Motor neuron (in vitro differentiated cells): ENCODE results near the gene PTPRCAP. TPM values are rescaled to one million over a fixed set of nuclear protein-coding genes. Genes with fewer than 3 reads are reported as not detected.

Source experiments
- ATAC-seq, 8 experiments: fragments of 200-7000 bp; cut with Tn5 transposase; replicated peaks in 6 of 8; 2 replicates each; pipeline ENCODE4 v1.8.0; 2021; ENCODE audit warnings: mild to moderate bottlenecking in 8 of 8, moderate library complexity in 8 of 8
- H3K27ac ChIP-seq, 2 donors: fragments of 250-450 bp; sonication (Bioruptor Pico); 2 replicates each; pipeline ENCODE4 v1.9.0; 2021; ENCODE audit warnings: antibody characterized with exemption in 2 of 2, mild to moderate bottlenecking in 2 of 2, moderate library complexity in 1 of 2
- H3K4me1 ChIP-seq, 2 donors: fragments of 250-450 bp; sonication (Bioruptor Pico); replicated peaks in 1 of 2; 2 replicates each; pipeline ENCODE4 v1.6.1; 2021; ENCODE audit warnings: antibody characterized with exemption in 2 of 2, mild to moderate bottlenecking in 2 of 2, moderate library complexity in 1 of 2
- H3K4me3 ChIP-seq, 5 donors: fragments of 250-450 bp; sonication (Bioruptor Pico); 2 replicates each; pipeline ENCODE4 v1.9.0; 2021; ENCODE audit warnings: antibody characterized with exemption in 5 of 5, mild to moderate bottlenecking in 5 of 5, moderate library complexity in 4 of 5
- WGBS, 10 experiments: fragments of 450-650 bp; shearing (Covaris generic); methylation state at CpG; one replicate each; pipeline ENCODE4 v1.0.0; 2022; 5-methylcytosine and 5-hydroxymethylcytosine counted together
- in situ Hi-C, 9 experiments: fragments of 400-800 bp; cut with MboI; loops; one replicate each; pipeline ENCODE4 v1.15.0; 2021; ENCODE audit warnings: low sequenced_read_pairs in 9 of 9, low pct_unique_long_range_greater_than_20kb in 2 of 9; ENCODE audit not compliant: unreplicated experiment in 9 of 9
- total RNA-seq, 8 experiments: library from RNA; unstranded; fragments of 300-600 nt; gene quantifications; 2 replicates each; pipeline versions ENCODE4 v1.2.3 to v1.2.4, GENCODE V29; 2022

Gene PTPRCAP
- total RNA-seq, 8 experiments from 2014 or later = 0.17 to 0.22 TPM; not detected in 6

DNA sequence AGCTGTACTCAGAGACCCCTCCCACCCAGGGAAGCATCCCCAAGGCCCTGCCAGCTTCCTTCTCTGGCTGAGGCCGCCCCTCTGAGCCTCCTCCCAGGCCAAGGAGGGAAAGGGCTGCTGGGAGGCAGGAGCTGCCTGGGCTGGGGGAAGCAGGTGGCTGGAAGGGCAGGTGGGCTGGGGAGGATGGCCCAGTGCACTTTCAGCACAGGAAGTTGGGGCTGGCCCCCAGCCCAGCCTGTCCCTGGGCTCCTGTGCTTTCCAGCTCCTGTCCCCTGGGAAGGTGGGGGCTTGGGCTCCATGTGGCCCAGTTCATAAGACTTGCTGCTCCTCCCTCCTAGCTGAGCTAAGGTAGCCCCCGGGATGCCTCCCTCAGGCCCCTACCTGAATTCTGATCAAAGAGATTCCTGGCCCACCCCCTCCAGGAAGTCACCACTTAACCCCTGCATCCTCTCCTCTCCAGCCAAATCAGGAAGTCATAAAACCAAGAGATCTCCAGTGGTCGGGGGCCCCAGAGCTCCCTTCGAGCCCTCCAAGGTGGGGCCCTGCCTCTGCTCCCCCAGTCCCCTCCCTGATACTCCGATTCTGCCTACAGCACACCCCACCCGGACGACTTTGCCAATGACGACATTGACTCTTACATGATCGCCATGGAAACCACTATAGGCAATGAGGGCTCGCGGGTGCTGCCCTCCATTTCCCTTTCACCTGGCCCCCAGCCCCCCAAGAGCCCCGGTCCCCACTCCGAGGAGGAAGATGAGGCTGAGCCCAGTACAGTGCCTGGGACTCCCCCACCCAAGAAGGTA, 40.7 kb downstream of the PTPRCAP start:
- in situ Hi-C loops = loop anchor here in 1 of 9 experiments (25.0 kb wide), 1 partner anchor 91 kb away; the partner anchor contains the start of gene AIP
- H3K27ac ChIP-seq = no peak overlapping the region
- no peak overlapping the region for H3K4me3 ChIP-seq
- ATAC-seq = no peak
- H3K4me1 ChIP-seq = peaks cover 6 to 11% of the 10 kb centered on the region in 2 donors
- 60 to 63% methylated on average over 1 of the region's 13 CpGs; no CpG with 5 or more reads in 8 of the 10 experiments for WGBS, 10 experiments

DNA sequence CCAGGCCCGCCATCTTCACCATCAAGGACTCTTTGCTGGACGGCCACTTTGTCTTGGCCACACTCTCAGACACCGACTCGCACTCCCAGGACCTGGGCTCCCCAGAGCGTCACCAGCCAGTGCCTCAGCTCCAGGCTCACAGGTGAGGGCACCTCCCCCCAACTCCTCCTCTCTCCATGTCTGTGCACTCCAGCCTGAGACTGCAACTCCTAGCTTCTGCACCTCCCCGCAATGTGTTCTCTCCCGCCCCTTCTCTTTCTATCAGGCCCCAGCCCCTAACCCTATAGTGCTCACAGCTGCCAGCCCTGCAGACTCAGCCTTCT, 41.3 kb downstream of the PTPRCAP start:
- in situ Hi-C loops = loop anchor here in 1 of 9 experiments (25.0 kb wide), 1 partner anchor 91 kb away; the partner anchor contains the start of gene AIP
- Histone ChIP-seq H3K4me1 (peaks cover 6 to 11% of the 10 kb centered on the region in 2 donors), H3K27ac (no peak overlapping the region), H3K4me3 (no peak overlapping the region)
- no peak for ATAC-seq
- WGBS, 10 experiments = 80 to 100% (median 83%) methylated on average over 1 to 3 of the region's 7 CpGs; no CpG with 5 or more reads in 7 of the 10 experiments

GRCh38 chr11:67395555-67396258, 41.8 kb downstream of the PTPRCAP start:
- H3K4me3 ChIP-seq = no peak overlapping the region
- peak in 1 of 8 experiments; percentile 9 for ATAC-seq
- H3K4me1 ChIP-seq = peaks cover 10 to 14% of the 10 kb centered on the region in 2 donors
- 77 to 100% (median 95%) methylated on average over 2 to 4 of the region's 19 CpGs; no CpG with 5 or more reads in 5 of the 10 experiments for WGBS, 10 experiments
- in situ Hi-C loops = loop anchor here in 1 of 9 experiments (25.0 kb wide), 1 partner anchor 92 kb away; the partner anchor contains the start of gene AIP
- H3K27ac ChIP-seq = no peak overlapping the region

DNA sequence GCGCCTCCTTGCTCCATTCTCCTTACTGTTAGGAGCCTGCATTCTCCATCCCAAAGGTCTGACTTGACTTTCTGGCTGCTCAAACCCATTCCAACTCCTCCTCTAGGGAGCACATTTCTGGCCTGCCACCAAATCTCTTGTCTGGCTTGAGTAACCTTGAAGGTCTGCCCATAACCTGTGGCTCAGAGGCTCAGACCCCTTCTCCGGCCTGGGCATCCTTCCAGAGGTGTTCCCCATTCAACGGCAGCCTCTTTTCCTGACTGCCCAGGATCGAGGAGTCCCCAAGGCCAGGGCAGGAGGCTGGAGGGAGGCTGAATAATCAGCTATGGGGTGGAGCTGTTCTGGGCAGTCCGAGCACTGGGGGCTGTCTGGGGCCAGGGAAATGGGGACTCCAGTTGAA, 43.5 kb downstream of the PTPRCAP start:
- H3K27ac ChIP-seq = no peak overlapping the region
- peaks cover 6 to 10% of the 10 kb centered on the region in 2 donors for H3K4me1 ChIP-seq
- no peak for ATAC-seq
- WGBS, 10 experiments = 80 to 100% (median 100%) methylated on average over 1 to 2 of the region's 5 CpGs; no CpG with 5 or more reads in 5 of the 10 experiments
- no peak overlapping the region for H3K4me3 ChIP-seq
- in situ Hi-C loops = loop anchor here in 1 of 9 experiments (25.0 kb wide), 1 partner anchor 93 kb away; the partner anchor contains the start of gene AIP

DNA sequence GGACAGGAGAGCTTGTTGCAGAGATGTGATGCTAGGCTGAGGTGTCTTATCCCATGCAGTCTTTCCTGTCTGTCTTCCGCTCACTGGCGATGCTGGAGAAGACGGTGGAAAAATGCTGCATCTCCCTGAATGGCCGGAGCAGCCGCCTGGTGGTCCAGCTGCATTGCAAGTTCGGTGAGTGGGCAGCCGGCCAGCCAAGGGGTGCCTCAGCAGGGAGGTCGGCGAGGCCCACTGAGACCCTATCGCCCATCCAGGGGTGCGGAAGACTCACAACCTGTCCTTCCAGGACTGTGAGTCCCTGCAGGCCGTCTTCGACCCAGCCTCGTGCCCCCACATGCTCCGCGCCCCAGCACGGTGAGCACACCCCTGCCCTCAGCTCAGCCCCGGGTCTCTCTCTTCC, 44.0 kb downstream of the PTPRCAP start:
- H3K4me3 ChIP-seq = no peak overlapping the region

GRCh38 chr11:67392183-67392715, 45.2 kb downstream of the PTPRCAP start:
- Histone ChIP-seq H3K27ac (no peak overlapping the region), H3K4me3 (peak overlapping the region; percentile 57 to 79 (median 59)), H3K4me1 (peaks cover 6 to 10% of the 10 kb centered on the region in 2 donors)
- ATAC-seq = peak; percentile 2 to 22 (median 8)
- WGBS, 10 experiments = 0 to 50% (median 27%) methylated on average over 1 to 6 of the region's 31 CpGs; no CpG with 5 or more reads in 3 of the 10 experiments
- in situ Hi-C loops = loop anchor here in 1 of 9 experiments (25.0 kb wide), 1 partner anchor 95 kb away; the partner anchor contains the start of gene AIP

More for the DNA sequence above, 44.0 kb downstream of the PTPRCAP start:
- ATAC-seq = no peak
- in situ Hi-C loops = loop anchor here in 1 of 9 experiments (25.0 kb wide), 1 partner anchor 94 kb away; the partner anchor contains the start of gene AIP
- H3K4me1 ChIP-seq = peaks cover 6 to 10% of the 10 kb centered on the region in 2 donors
- no peak overlapping the region for H3K27ac ChIP-seq
- WGBS, 10 experiments = 83 to 100% (median 100%) methylated on average over 2 to 8 of the region's 18 CpGs; no CpG with 5 or more reads in 6 of the 10 experiments

DNA sequence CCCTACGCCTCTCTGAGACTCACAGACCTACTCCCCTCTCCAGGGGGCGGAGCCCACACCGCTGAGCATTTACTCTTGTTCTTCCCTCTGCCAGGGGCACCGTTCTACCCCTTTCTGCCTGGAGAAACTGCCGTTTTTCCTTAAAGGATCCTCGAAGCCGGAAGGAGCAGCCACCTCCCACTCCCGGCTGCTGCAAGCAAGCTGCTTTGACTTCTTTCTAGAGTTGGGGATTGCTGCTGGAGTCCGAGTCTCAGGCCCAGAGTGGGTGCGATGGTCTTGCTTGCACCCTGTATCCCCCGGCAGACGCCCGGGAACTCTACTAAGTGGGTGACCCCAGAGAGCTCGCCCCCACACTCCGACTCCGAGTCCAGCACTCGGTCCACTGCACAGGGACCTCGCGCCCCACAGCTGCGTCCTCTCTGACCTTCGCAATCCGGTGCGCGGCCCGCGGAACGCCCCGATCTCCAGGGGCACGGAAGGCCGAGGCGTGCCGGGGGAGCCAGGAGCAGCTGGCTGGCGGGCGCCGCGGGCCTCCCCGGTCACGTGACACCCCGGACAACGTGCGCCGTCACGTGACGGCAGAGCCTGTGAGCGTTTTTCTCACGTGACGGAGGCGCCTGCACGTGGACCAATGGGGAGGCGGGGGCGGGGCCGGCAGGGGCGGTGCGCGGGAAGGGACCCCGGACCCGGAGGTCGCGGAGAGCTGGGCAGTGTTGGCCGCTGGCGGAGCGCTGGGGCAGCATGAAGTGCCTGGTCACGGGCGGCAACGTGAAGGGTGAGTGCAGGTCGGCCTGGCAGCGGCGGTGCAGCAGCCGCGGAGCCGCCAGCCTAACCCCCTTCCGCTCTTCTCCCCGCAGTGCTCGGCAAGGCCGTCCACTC, 45.9 kb downstream of the PTPRCAP start, which contains the start of gene RAD9A:
RAD9A (plus strand) TSS at position 683 of the 879 bp plus-strand sequence; CDS start at position 742, 59 bp downstream.
- peak within 1 kb of the TSS; percentile 77 to 90 for H3K27ac ChIP-seq
- ATAC-seq = peak; percentile 69 to 83 (median 76)
- H3K4me1 ChIP-seq = peaks cover 6 to 10% of the 10 kb centered on the region in 2 donors
- 0 to 3% (median 0%) methylated on average over 1 to 23 of the region's 75 CpGs; no CpG with 5 or more reads in 2 of the 10 experiments for WGBS, 10 experiments
- peak within 1 kb of the TSS; percentile 57 to 79 (median 59) for H3K4me3 ChIP-seq
- in situ Hi-C loops = loop anchor here in 1 of 9 experiments (25.0 kb wide), 1 partner anchor 96 kb away; the partner anchor contains the start of gene AIP

DNA sequence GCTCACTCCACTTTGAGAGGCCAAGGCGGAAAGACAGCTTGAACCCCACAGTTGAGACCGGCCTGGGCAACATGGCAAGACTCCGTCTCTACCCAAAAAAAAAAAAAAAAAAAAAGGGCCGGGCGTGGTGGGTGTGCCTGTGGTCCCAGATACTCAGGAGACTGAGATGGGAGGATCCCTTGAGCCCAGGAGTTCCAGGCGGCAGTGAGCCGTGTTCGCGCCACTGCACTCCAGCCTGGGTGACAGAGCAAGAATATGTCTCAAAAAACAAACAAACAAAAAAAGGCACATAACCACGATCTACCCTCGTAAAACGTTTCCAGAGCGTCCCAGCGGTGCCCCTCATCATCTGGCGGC, 46.6 kb downstream of the PTPRCAP start:
- WGBS, 10 experiments = 0 to 60% (median 17%) methylated on average over 1 to 12 of the region's 15 CpGs; no CpG with 5 or more reads in 2 of the 10 experiments
- Histone ChIP-seq H3K4me1 (peaks cover 6 to 10% of the 10 kb centered on the region in 2 donors), H3K4me3 (peak overlapping the region; percentile 57 to 79 (median 59)), H3K27ac (peak overlapping the region; percentile 77 to 90)
- ATAC-seq = peak in 7 of 8 experiments; percentile 2 to 19 (median 6)
- in situ Hi-C loops = loop anchor here in 1 of 9 experiments (25.0 kb wide), 1 partner anchor 96 kb away; the partner anchor contains the start of gene AIP

GRCh38 chr11:67389477-67389876, 48.0 kb downstream of the PTPRCAP start:
- no peak overlapping the region for H3K4me3 ChIP-seq
- no peak for ATAC-seq
- WGBS, 10 experiments = 50 to 100% (median 58%) methylated on average over 2 to 5 of the region's 6 CpGs; no CpG with 5 or more reads in 4 of the 10 experiments
- H3K27ac ChIP-seq = no peak overlapping the region
- in situ Hi-C loops = loop anchor here in 1 of 9 experiments (25.0 kb wide), 1 partner anchor 98 kb away; the partner anchor contains the start of gene AIP
- H3K4me1 ChIP-seq = peaks cover 6 to 10% of the 10 kb centered on the region in 2 donors

- 20 to 83% (median 67%) methylated on average over 1 to 3 of the region's 6 CpGs; no CpG with 5 or more reads in 5 of the 10 experiments for WGBS, 10 experiments
- Histone ChIP-seq H3K4me3 (no peak overlapping the region), H3K4me1 (peaks cover 6 to 7% of the 10 kb centered on the region in 2 donors), H3K27ac (no peak overlapping the region)
- in situ Hi-C loops = loop anchor here in 1 of 9 experiments (25.0 kb wide), 1 partner anchor 100 kb away; the partner anchor contains the start of gene AIP
- ATAC-seq = no peak
Observed at GRCh38 chr11:67387518-67387917, 50.0 kb downstream of the PTPRCAP start.

- Histone ChIP-seq H3K4me1 (peaks cover 6% of the 10 kb centered on the region in 2 donors), H3K27ac (no peak overlapping the region), H3K4me3 (no peak overlapping the region)
- 0 to 40% (median 30%) methylated on average over 1 to 7 of the region's 9 CpGs; no CpG with 5 or more reads in 6 of the 10 experiments for WGBS, 10 experiments
- in situ Hi-C loops = loop anchor here in 1 of 9 experiments (25.0 kb wide), 1 partner anchor 100 kb away; the partner anchor contains the start of gene AIP
- ATAC-seq = no peak
Observed at GRCh38 chr11:67387069-67387468, 50.4 kb downstream of the PTPRCAP start.
